Measurements from ENCODE around the gene FOXJ1. TPM values are rescaled to one million over a fixed set of nuclear protein-coding genes. Genes with fewer than 3 reads are reported as not detected.

FOXJ1 gene
- total RNA-seq, 2 donors from 2014 or later, result 17.8 to 23.6 TPM

- H3K27me3 ChIP-seq (ENCODE audit: control insufficient read depth, insufficient read depth, low read length, poor library complexity, severe bottlenecking), result no peaks in the 10 kb centered on the region
- Mint-ChIP-seq H3K4me1 (peaks cover 21% of the 10 kb centered on the region), H3K9me3 (no peaks in the 10 kb centered on the region), H3K4me3 (no peak overlapping the region), H3K27ac (peak overlapping the region; percentile 80), H3K36me3 (ENCODE audit: low read depth) (no peaks in the 10 kb centered on the region), H3K27me3 (ENCODE audit: insufficient read depth) (no peaks in the 10 kb centered on the region)
- 93 to 95% methylated on average over 5 to 7 of the region's 7 CpGs for WGBS, 2 experiments (ENCODE audit: insufficient coverage in 1 of 2, insufficient read length in 1 of 2)
- no peak for DNase-seq
- H3K4me3 ChIP-seq (ENCODE audit: low read length), result no peak overlapping the region
- no peaks in the 10 kb centered on the region for H3K9me3 ChIP-seq (ENCODE audit: control insufficient read depth, low read length)
- no peaks in the 10 kb centered on the region for H3K36me3 ChIP-seq (ENCODE audit: control insufficient read depth, insufficient read depth, low read length)
- peaks cover 4% of the 10 kb centered on the region for H3K4me1 ChIP-seq (ENCODE audit: control insufficient read depth, insufficient read depth, low read length)
- peak; percentile 18 for TF ChIP-seq CTCF (conservative IDR thresholded peaks at IDR 0.05)
- H3K27ac ChIP-seq (ENCODE audit: low read depth, low read length), result no peak overlapping the region
- H3K9ac ChIP-seq (ENCODE audit: extremely low read depth, low read length, poor library complexity, severe bottlenecking), result no peak overlapping the region
These were observed 25.1 kb upstream of the FOXJ1 start for GRCh38 chr17:76166168-76166567.

DNA sequence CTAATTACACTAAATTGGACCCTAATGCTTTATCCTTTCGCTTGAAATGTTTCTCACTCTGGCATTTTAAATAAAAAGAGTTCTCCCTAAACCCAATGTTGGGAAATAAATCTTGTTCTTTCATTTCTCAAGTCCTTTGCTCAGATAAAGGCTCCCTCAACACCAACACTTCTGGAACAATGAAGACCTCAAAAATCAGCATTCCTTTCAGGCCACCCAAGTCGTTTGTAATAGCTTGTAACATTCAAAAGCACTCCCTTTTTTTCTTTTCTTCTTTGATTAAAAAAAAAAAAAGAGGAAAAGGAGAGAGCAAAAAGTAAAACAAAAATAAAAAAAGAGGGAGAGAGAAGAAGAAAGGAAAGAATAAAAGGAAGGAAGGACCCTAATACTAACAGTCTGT is 23.3 kb upstream of the FOXJ1 start:
- Mint-ChIP-seq H3K27ac (no peak overlapping the region), H3K4me1 (peaks cover 25% of the 10 kb centered on the region)
- DNase-seq, result no peak

DNA sequence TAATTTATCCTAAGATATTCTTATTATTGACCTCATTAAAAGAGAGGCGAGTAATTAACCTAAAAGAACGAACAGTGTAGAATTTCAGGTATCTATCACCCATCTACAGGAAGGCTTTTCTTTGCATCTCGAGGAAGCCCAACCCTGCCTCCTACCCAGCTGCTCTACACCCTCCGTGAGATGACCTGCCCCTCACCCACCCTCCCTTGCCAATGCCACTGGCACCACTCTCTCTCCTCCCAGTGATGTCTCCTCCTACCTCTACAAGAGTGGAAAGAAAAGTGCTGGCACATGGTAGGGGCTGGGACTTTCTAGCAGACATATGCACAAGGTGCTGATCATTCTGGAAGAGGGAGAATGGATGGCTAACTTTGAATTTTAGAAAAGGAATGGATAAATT is 22.9 kb upstream of the FOXJ1 start:
- Histone ChIP-seq H3K36me3 (ENCODE audit: control insufficient read depth, insufficient read depth, low read length) (no peaks in the 10 kb centered on the region), H3K4me1 (ENCODE audit: control insufficient read depth, insufficient read depth, low read length) (peaks cover 9% of the 10 kb centered on the region), H3K9me3 (ENCODE audit: control insufficient read depth, low read length) (no peaks in the 10 kb centered on the region), H3K27ac (ENCODE audit: low read depth, low read length) (no peak overlapping the region), H3K4me3 (ENCODE audit: low read length) (no peak overlapping the region), H3K27me3 (ENCODE audit: control insufficient read depth, insufficient read depth, low read length, poor library complexity, severe bottlenecking) (no peaks in the 10 kb centered on the region), H3K9ac (ENCODE audit: extremely low read depth, low read length, poor library complexity, severe bottlenecking) (no peak overlapping the region)
- 88 to 100% methylated on average over 2 to 4 of the region's 4 CpGs for WGBS, 2 experiments (ENCODE audit: insufficient coverage in 1 of 2, insufficient read length in 1 of 2)
- no peak for DNase-seq
- Mint-ChIP-seq H3K27ac (no peak overlapping the region), H3K27me3 (ENCODE audit: insufficient read depth) (no peaks in the 10 kb centered on the region), H3K36me3 (ENCODE audit: low read depth) (peaks cover 3% of the 10 kb centered on the region), H3K4me3 (no peak overlapping the region), H3K4me1 (peaks cover 25% of the 10 kb centered on the region), H3K9me3 (no peaks in the 10 kb centered on the region)
- TF ChIP-seq CTCF (conservative IDR thresholded peaks at IDR 0.05), result no peak

More for the DNA sequence above, 23.3 kb upstream of the FOXJ1 start:
- H3K27me3 ChIP-seq (ENCODE audit: control insufficient read depth, insufficient read depth, low read length, poor library complexity, severe bottlenecking), result no peaks in the 10 kb centered on the region
- no peak overlapping the region for H3K4me3 ChIP-seq (ENCODE audit: low read length)
- H3K9ac ChIP-seq (ENCODE audit: extremely low read depth, low read length, poor library complexity, severe bottlenecking), result no peak overlapping the region
- TF ChIP-seq CTCF (conservative IDR thresholded peaks at IDR 0.05), result no peak
- no peaks in the 10 kb centered on the region for H3K9me3 Mint-ChIP-seq
- H3K27ac ChIP-seq (ENCODE audit: low read depth, low read length), result no peak overlapping the region
- no peaks in the 10 kb centered on the region for H3K27me3 Mint-ChIP-seq (ENCODE audit: insufficient read depth)
- no peaks in the 10 kb centered on the region for H3K36me3 Mint-ChIP-seq (ENCODE audit: low read depth)
- no peaks in the 10 kb centered on the region for H3K36me3 ChIP-seq (ENCODE audit: control insufficient read depth, insufficient read depth, low read length)
- H3K4me3 Mint-ChIP-seq, result no peak overlapping the region
- no peaks in the 10 kb centered on the region for H3K9me3 ChIP-seq (ENCODE audit: control insufficient read depth, low read length)
- WGBS, 2 experiments (ENCODE audit: insufficient coverage in 1 of 2, insufficient read length in 1 of 2), result 94 to 100% methylated on average over 1 of the region's 2 CpGs
- peaks cover 9% of the 10 kb centered on the region for H3K4me1 ChIP-seq (ENCODE audit: control insufficient read depth, insufficient read depth, low read length)
